ENCODE results near the gene ATF6.

The ATF6 gene

GRCh38 chr1:161930064-161930463 is 163.9 kb downstream of the ATF6 start:
- H3K4me3 ChIP-seq (ENCODE audit: control insufficient read depth, low read depth, low read length): no peak overlapping the region
- peak; percentile 60 for DNase-seq (ENCODE audit: low read depth)
- TF ChIP-seq CTCF (conservative IDR thresholded peaks at IDR 0.05; ENCODE audit: control insufficient read depth, insufficient read depth, low read depth, low read length): no peak

- H3K4me3 ChIP-seq (ENCODE audit: control insufficient read depth, low read depth, low read length): no peak overlapping the region
- peak; percentile 25 for DNase-seq (ENCODE audit: low read depth)
- no peak for TF ChIP-seq CTCF (conservative IDR thresholded peaks at IDR 0.05; ENCODE audit: control insufficient read depth, insufficient read depth, low read depth, low read length)
Measured at GRCh38 chr1:161932668-161933067, 166.5 kb downstream of the ATF6 start.

- TF ChIP-seq CTCF (conservative IDR thresholded peaks at IDR 0.05; ENCODE audit: control insufficient read depth, insufficient read depth, low read depth, low read length): no peak
- DNase-seq (ENCODE audit: low read depth): no peak
- no peak overlapping the region for H3K4me3 ChIP-seq (ENCODE audit: control insufficient read depth, low read depth, low read length)
Measured at GRCh38 chr1:161933592-161934588, 167.8 kb downstream of the ATF6 start.

- no peak for DNase-seq (ENCODE audit: low read depth)
- H3K4me3 ChIP-seq (ENCODE audit: control insufficient read depth, low read depth, low read length): no peak overlapping the region
- no peak for TF ChIP-seq CTCF (conservative IDR thresholded peaks at IDR 0.05; ENCODE audit: control insufficient read depth, insufficient read depth, low read depth, low read length)
Measured at GRCh38 chr1:161935264-161935663, 169.1 kb downstream of the ATF6 start.

DNA sequence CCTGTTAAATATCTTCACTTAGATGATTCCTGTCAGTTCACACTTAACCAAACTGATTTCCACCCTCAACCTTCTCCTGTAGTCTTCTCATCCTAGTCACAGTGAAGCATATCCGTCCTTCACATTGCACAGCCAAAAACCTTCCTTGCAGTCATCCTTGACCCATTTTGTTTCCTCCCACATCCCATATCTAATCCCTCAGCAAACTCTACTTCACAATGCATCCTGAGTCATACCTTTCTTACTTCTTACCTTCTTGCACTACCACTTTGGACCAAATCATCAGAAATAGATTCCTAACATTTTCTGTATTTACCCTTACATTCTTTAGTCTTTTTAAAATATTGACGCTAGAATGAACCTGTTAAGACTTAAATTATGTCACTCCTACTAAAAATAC is 170.7 kb downstream of the ATF6 start:
- TF ChIP-seq CTCF (conservative IDR thresholded peaks at IDR 0.05; ENCODE audit: control insufficient read depth, insufficient read depth, low read depth, low read length): no peak
- DNase-seq (ENCODE audit: low read depth): no peak
- no peak overlapping the region for H3K4me3 ChIP-seq (ENCODE audit: control insufficient read depth, low read depth, low read length)

DNA sequence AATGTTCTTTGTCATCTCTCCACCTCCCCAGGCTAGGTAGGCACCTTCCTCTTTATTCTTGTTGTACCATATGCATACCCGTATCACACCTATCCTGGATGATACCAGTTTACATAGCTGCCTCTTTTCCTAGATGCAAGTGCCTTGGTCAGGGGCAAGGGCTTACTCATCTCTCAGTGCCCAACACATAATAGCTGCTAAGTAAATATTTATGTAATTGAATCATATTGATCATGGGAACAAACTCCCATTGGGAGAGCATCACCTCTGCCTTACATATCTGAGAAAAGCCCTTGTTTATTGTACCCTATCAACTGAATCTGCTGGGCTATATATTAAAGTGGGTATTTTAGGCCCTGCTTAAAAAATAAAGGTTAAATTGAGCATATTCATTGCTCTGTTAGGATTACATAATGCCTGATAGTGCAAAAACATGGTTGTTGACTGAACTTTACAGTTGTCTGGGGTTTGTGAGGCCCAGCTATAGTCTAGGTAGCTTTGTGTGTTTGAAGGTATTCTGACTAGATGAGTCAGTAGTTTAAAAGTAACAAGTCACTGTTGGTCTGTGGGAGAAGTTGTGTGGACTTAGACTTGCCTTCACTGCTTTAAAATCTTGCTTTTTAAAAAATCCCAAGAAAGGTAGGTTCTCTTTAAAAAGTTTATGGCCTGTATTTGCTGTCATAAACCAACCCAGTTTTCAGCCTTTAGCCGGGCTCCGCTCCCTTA is 174.9 kb downstream of the ATF6 start:
- H3K4me3 ChIP-seq (ENCODE audit: control insufficient read depth, low read depth, low read length): no peak overlapping the region
- no peak for TF ChIP-seq CTCF (conservative IDR thresholded peaks at IDR 0.05; ENCODE audit: control insufficient read depth, insufficient read depth, low read depth, low read length)
- peak; percentile 52 for DNase-seq (ENCODE audit: low read depth)
